ENCODE results near the gene SLC8A3. TPM values are rescaled to one million over a fixed set of nuclear protein-coding genes. Genes with fewer than 3 reads are reported as not detected.

SLC8A3 gene
- total and polyA plus RNA-seq, 9 of the 15 experiments (the other 6 are each of a cell fraction or from before 2014, with no cell fraction given) = not detected

DNA sequence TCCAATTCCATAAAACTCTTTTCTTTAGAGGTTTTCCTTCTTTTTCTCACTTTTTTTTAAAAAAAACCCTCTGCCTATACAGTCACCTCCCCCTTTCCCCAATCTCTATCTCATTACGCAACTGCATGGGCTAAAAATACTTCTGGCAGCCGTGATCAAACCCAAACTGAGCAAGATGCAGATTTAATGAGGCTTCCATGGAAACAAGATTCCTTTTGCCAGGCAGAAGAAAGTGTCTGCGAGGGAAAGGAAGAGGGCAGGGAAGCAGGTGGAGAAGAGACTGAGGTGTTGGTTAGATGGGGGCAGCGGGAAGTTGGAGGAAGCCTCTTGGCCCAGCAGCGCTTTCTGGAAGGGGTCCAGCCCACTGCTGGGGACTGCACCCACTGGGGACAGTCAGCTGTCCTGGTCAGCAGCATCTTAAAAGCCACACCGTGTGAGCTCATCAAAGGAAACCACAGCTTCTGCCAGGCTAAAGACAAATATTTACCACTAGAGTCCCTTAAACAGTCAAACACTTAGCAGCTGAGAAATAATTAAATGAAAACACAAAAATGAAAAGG, 90.4 kb downstream of the SLC8A3 start:
- H3K36me3 ChIP-seq (ENCODE audit: control insufficient read depth, insufficient read depth, low read length) = no peaks in the 10 kb centered on the region
- ATAC-seq (no peak), DNase-seq (ENCODE audit: extremely low read depth in 1 of 4, low spot score in 3 of 4) (no peak), FAIRE-seq (no peak)
- 0% methylated on average over 6 of the region's 6 CpGs for WGBS (ENCODE audit: insufficient coverage, low coverage, missing lambda C conversion rate)
- POLR2A ChIA-PET = interaction anchor here (0.6 to 0.7 kb wide), 2 partner anchors 11 to 18 kb away, joined by 3 read pairs; no protein-coding TSS in a partner anchor
- no peak overlapping the region for H3K4me3 ChIP-seq
- no TSS peak for BruUV-seq (replicated peaks)
- H3K9me1 ChIP-seq (ENCODE audit: control insufficient read depth, insufficient read depth, low read length) = no peaks in the 10 kb centered on the region
- no peaks in the 10 kb centered on the region for H3K9me3 ChIP-seq (replicated peaks; ENCODE audit: control insufficient read depth, insufficient read depth, low read depth, low read length)
- CTCF ChIA-PET (ENCODE audit: low intra/inter-chr PET ratio) = no interaction called here
- no peak overlapping the region for H3K27ac ChIP-seq (ENCODE audit: extremely low read depth, low read depth, low read length)
- in situ Hi-C loops (cut with MboI) = no loop called here
- H3K27me3 ChIP-seq (ENCODE audit: control insufficient read depth in 2 of 2, insufficient read depth in 2 of 2, low read length in 2 of 2) = no peaks in the 10 kb centered on the region
- no peaks in the 10 kb centered on the region for H3K4me1 ChIP-seq (replicated peaks in 1 of 2; ENCODE audit: control insufficient read depth in 2 of 2, insufficient read depth in 2 of 2, low read length in 2 of 2)
- H3K9ac ChIP-seq (ENCODE audit: insufficient read depth in 1 of 2, low read depth in 2 of 2, low read length in 2 of 2) = no peak overlapping the region
- 0 out of 2 replicates have a peak, but pooled peaks cover 3% of the 10 kb centered on the region for H4K20me1 ChIP-seq (replicated peaks; ENCODE audit: control insufficient read depth, insufficient read depth, low read length)
- H3K4me2 ChIP-seq (ENCODE audit: insufficient read depth, low read length) = no peak overlapping the region
- intact Hi-C loops (cut with micrococcal nuclease) = no loop called here
- H2AFZ ChIP-seq (ENCODE audit: low read depth, low read length) = no peak overlapping the region
- H3K79me2 ChIP-seq (ENCODE audit: control insufficient read depth, insufficient read depth, low read length) = no peaks in the 10 kb centered on the region
- TF ChIP-seq EP300 (IDR thresholded peaks at IDR 0.05; ENCODE audit: low read length) = no peak
- TF ChIP-seq, protein P1, sequence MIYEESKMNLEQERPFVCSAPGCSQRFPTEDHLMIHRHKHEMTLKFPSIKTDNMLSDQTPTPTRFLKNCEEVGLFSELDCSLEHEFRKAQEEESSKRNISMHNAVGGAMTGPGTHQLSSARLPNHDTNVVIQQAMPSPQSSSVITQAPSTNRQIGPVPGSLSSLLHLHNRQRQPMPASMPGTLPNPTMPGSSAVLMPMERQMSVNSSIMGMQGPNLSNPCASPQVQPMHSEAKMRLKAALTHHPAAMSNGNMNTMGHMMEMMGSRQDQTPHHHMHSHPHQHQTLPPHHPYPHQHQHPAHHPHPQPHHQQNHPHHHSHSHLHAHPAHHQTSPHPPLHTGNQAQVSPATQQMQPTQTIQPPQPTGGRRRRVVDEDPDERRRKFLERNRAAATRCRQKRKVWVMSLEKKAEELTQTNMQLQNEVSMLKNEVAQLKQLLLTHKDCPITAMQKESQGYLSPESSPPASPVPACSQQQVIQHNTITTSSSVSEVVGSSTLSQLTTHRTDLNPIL (CRISPR knock-in tag; IDR thresholded peaks at IDR 0.05) = no peak
- TF ChIP-seq STAT6 (CRISPR knock-in tag; IDR thresholded peaks at IDR 0.05) = no peak
- TF ChIP-seq ZNF699 (CRISPR knock-in tag; IDR thresholded peaks at IDR 0.05; ENCODE audit: insufficient replicate concordance) = no peak
- TF ChIP-seq HMG20B (CRISPR knock-in tag; IDR thresholded peaks at IDR 0.05) = no peak
- TF ChIP-seq ZNF507 (tag; conservative IDR thresholded peaks at IDR 0.05) = no peak
- no peak for TF ChIP-seq KLF10 (CRISPR knock-in tag; IDR thresholded peaks at IDR 0.05)
- TF ChIP-seq, protein P2, sequence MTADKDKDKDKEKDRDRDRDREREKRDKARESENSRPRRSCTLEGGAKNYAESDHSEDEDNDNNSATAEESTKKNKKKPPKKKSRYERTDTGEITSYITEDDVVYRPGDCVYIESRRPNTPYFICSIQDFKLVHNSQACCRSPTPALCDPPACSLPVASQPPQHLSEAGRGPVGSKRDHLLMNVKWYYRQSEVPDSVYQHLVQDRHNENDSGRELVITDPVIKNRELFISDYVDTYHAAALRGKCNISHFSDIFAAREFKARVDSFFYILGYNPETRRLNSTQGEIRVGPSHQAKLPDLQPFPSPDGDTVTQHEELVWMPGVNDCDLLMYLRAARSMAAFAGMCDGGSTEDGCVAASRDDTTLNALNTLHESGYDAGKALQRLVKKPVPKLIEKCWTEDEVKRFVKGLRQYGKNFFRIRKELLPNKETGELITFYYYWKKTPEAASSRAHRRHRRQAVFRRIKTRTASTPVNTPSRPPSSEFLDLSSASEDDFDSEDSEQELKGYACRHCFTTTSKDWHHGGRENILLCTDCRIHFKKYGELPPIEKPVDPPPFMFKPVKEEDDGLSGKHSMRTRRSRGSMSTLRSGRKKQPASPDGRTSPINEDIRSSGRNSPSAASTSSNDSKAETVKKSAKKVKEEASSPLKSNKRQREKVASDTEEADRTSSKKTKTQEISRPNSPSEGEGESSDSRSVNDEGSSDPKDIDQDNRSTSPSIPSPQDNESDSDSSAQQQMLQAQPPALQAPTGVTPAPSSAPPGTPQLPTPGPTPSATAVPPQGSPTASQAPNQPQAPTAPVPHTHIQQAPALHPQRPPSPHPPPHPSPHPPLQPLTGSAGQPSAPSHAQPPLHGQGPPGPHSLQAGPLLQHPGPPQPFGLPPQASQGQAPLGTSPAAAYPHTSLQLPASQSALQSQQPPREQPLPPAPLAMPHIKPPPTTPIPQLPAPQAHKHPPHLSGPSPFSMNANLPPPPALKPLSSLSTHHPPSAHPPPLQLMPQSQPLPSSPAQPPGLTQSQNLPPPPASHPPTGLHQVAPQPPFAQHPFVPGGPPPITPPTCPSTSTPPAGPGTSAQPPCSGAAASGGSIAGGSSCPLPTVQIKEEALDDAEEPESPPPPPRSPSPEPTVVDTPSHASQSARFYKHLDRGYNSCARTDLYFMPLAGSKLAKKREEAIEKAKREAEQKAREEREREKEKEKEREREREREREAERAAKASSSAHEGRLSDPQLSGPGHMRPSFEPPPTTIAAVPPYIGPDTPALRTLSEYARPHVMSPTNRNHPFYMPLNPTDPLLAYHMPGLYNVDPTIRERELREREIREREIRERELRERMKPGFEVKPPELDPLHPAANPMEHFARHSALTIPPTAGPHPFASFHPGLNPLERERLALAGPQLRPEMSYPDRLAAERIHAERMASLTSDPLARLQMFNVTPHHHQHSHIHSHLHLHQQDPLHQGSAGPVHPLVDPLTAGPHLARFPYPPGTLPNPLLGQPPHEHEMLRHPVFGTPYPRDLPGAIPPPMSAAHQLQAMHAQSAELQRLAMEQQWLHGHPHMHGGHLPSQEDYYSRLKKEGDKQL (CRISPR knock-in tag; IDR thresholded peaks at IDR 0.05; ENCODE audit: borderline replicate concordance) = no peak
- TF ChIP-seq RBM15 (IDR thresholded peaks at IDR 0.05; ENCODE audit: insufficient read depth, low read length) = no peak
- no peak for TF ChIP-seq CBX8 (IDR thresholded peaks at IDR 0.05; ENCODE audit: borderline replicate concordance, extremely low read depth, low read depth, low read length, poor library complexity, severe bottlenecking)
- TF ChIP-seq NFE2L1 (tag; IDR thresholded peaks at IDR 0.05; ENCODE audit: borderline replicate concordance, low read depth) = no peak
- no peak for TF ChIP-seq ZNF3 (CRISPR knock-in tag; IDR thresholded peaks at IDR 0.05)
